Measurements from ENCODE around the gene HDDC2.

Gene HDDC2

DNA sequence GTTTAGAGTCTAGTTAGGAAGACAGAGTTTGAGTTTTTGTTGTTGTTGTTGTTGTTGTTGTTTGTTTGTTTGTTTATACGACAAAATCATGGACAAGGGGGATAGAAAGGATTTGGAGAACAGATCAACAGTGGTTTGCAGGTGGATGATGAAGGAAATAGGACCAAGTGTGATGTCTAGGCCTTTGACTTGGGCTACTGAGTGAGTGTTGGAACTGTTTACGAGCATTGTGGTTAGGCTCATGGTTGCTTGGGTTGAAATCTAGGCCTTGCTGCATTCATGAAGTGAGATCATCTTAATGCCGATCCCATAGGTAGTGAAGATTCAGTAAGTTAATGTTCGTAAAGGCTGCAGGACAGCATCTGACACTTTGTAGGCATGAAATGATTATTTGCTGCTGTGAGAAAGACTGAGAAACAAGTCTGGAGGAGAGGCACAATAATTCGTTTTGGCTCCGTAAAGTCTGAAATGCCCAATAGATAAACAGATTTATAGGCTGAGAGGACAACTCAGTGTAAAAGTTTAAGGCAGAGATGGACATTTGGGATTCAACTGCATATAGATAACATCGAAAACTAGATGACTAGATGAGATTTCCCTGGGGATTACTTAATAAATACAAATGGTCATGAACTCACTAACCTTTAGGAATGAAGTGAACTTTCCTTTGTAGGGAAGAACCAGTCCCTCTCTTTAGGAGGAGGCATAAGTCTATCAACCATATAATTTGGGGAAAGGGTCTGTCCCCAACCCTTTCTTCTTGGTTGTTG lies 70.0 kb downstream of the HDDC2 start:
- DNase-seq: no peak

DNA sequence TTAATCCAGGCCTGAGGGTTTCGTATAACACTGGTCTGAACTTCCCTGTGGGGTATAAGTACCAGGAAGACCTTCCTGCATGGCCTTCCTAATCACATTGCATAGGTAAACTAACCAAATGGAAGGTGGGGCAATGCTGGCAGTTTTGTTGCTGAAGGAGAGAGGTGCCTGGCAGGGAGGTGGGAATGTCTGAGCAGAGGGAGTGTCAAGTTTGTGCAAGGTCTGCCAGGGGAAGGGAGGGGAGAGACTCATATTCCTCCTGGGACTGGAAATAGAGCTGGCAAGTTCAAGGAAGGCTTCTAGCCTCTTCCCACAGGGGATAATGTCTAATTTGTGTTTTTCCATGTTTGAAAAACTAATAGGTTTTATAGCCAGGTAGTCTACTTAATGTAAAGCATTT lies 70.6 kb downstream of the HDDC2 start:
- no peak for DNase-seq

DNA sequence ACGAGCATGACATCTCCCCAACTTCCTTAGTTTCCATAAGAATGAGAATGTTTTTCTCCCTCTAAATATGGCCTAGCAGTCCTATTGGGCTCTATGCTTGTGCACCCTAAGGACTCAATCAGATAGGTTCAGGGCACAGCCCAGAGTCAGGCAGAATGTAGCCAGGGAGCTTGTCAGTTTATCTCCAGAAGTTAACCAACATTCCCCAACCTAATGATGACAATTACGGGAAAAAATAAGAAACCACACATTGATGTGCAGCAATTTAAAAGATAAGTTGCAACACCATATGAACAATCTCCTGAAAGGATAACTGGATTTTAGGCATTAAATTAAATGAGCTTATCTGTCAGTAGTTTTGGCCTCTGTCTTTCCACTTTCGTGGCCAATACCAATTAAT lies 71.1 kb downstream of the HDDC2 start:
- no peak for DNase-seq

DNA sequence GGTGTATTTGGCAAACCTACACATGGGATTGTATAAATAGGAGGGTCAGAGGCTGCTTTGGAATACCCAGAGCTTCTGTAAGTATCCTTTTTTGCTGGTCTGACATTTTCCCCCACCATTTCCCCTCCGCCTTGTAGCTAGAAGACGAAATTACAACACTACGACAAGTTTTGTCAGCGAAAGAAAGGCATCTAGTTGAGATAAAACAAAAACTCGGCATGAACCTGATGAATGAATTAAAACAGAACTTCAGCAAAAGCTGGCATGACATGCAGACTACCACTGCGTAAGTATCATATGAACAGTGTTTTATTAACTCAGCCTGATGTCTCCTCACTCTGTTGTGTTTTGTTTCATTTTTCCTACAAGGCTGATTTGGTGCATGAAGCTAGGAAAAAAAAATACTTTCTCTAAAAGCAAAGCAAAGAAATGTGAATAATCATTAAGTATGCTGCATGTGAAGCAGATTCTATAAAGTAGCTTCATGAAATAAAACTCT lies 72.7 kb downstream of the HDDC2 start:
- no peak for DNase-seq

DNA sequence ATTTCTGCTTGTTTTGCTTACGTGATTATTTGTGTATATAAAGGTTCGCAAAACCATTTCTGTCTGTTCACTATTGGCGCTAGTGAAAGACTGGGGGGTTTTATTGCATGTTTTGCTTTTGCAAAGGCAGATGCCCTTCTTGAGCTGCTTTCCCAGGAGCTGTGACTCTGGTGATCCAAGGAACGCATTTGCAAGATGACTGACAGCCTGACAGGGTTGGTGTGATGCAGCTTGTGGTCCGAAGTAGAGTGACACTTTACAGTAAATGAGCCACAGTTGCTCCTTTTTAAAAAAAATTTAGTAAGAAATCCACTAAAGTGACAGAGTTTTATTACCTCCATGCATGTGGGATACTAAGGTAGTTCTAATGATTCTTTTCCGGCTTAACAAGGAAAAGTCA lies 74.5 kb downstream of the HDDC2 start:
- no peak for DNase-seq

Data from activated CD4-positive, alpha-beta T cell treated with anti-CD3 and anti-CD28 coated beads for 4 hours (primary cell).